PC-3 (cell line): ENCODE measurements around the gene WDSUB1.

Source experiments
- CTCF ChIP-seq: fragments of 300-600 bp; sonication (generic); conservative IDR thresholded peaks from 2 replicates; pipeline ENCODE4 v1.5.1; 2017; ENCODE audit warnings: antibody characterized with exemption, low read depth, mild to moderate bottlenecking, low read length
- EZH2 ChIP-seq: fragments of 300-600 bp; sonication (generic); IDR thresholded peaks from one replicate; pipeline ENCODE4 v1.6.1; 2017; ENCODE audit warnings: antibody characterized with exemption, mild to moderate bottlenecking, low read length; ENCODE audit not compliant: unreplicated experiment

DNA sequence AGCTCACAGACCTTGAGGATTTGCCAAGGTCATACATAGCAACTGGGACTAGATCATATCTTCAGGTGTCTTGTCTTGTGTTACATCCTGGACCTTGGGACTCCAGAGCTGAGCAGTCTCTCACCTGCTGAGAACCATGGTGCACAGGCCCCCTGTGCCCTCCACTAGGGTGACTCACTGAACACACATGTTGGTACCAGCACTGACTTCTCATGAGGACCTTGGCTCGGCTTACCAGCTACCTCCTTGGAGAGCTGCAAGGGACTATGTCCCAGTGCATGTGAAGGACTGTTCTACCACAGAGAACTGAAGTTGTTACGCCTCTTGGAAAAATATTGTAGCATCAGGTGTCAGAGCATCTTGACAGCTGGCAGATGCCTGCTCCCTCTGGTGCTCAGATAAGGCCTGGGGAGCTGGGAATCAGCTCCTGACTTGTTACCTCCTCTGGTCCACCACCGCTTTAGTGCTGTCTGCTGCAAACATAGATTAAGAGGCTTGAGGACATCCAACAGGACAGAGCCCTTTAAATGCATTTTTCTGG is 72.1 kb downstream of the WDSUB1 start:
- TF ChIP-seq CTCF (no peak), EZH2 (no peak)
